ENCODE measurements around the gene RANGAP1. TPM values are rescaled to one million over a fixed set of nuclear protein-coding genes. Genes with fewer than 3 reads are reported as not detected.

Gene RANGAP1
- total and polyA plus RNA-seq, 2 of the 8 experiments (the other 6 are each of a cell fraction or from before 2014, with no cell fraction given): 121 to 171 TPM

DNA sequence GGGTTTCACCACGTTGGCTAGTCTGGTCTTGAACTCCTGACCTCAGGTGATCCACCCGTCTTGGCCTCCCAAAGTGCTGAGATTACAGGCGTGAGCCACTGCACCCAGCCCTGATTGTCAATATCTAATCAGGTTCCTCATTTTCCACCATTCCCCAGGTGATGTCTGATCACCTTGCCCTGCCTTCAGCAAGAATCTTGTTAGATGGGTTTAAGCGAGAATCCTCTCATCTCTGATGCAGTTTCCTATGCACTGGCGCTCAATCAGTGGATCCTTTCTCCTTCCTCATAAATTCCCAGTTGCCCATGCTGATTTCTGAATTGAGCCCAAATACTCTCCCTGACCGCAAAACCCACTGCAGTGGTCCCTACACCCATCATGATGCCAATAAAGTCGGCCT, 14.7 kb upstream of the RANGAP1 start:
- no peak overlapping the region for H3K23ac ChIP-seq (ENCODE audit: insufficient read length)
- FAIRE-seq: no peak
- H3K27me3 ChIP-seq (replicated peaks in 1 of 4; ENCODE audit: control insufficient read depth in 3 of 4, extremely low read depth in 1 of 4, insufficient read depth in 3 of 4, low read length in 3 of 4): no peaks in the 10 kb centered on the region
- H2BK20ac ChIP-seq (ENCODE audit: low read length): no peak overlapping the region
- no peak overlapping the region for H4K91ac ChIP-seq (replicated peaks; ENCODE audit: insufficient read length, low read length)
- no peak for DNase-seq (ENCODE audit: low read depth in 1 of 2, low spot score in 2 of 2)
- H3K14ac ChIP-seq (ENCODE audit: insufficient read length): no peak overlapping the region
- H3K27ac ChIP-seq (ENCODE audit: low read depth, low read length): no peak overlapping the region
- H4K20me1 ChIP-seq (replicated peaks in 1 of 2; ENCODE audit: control insufficient read depth in 1 of 2, insufficient read depth in 2 of 2, low read length in 2 of 2): peaks cover 0 to 3% of the 10 kb centered on the region in 2 experiments
- no peak overlapping the region for H2AFZ ChIP-seq (ENCODE audit: low read length)
- no peaks in the 10 kb centered on the region for H3K36me3 ChIP-seq (ENCODE audit: control insufficient read depth in 2 of 4, insufficient read depth in 4 of 4, low read length in 3 of 4)
- no peak overlapping the region for H4K5ac ChIP-seq (ENCODE audit: insufficient read length, low read depth, low read length)
- H2BK120ac ChIP-seq (replicated peaks; ENCODE audit: low read depth, low read length): no peak overlapping the region
- peaks cover 4% of the 10 kb centered on the region; the same call in 1 of the 2 replicates for H3K79me1 ChIP-seq (ENCODE audit: low read depth, low read length)
- POLR2A ChIA-PET (ENCODE audit: partially characterized antibody): interaction anchor here (1.0 to 3.6 kb wide), 5 partner anchors 8 to 60 kb away, joined by 3 to 19 read pairs (median 9); partner anchors contain the start of gene RANGAP1
- peak overlapping the region; percentile 65 to 71 for H3K4me2 ChIP-seq (ENCODE audit: insufficient read depth in 1 of 2, low read depth in 2 of 2, low read length in 2 of 2)
- H3K23me2 ChIP-seq (ENCODE audit: low read depth, low read length): peaks cover 4% of the 10 kb centered on the region
- H3K18ac ChIP-seq (ENCODE audit: extremely low read depth, low read length): no peak overlapping the region
- no peak overlapping the region for H3K56ac ChIP-seq (replicated peaks; ENCODE audit: insufficient read length, low read depth, low read length)
- no peaks in the 10 kb centered on the region for H3K9me3 ChIP-seq (ENCODE audit: insufficient read depth in 2 of 2, low read depth in 1 of 2, low read length in 1 of 2)
- peaks cover 5 to 37% of the 10 kb centered on the region in 2 experiments; a peak in 3 of 4 replicates for H3K79me2 ChIP-seq (ENCODE audit: control insufficient read depth in 1 of 2, insufficient read depth in 2 of 2, low read length in 2 of 2)
- H3K4me1 ChIP-seq (replicated peaks in 1 of 4; ENCODE audit: control insufficient read depth in 3 of 4, insufficient read depth in 4 of 4, low read length in 3 of 4): peaks cover 0 to 8% (median 6%) of the 10 kb centered on the region in 4 experiments; a peak in 4 of 7 replicates
- H2BK15ac ChIP-seq (ENCODE audit: low read length): no peak overlapping the region
- peak overlapping the region; percentile 84 to 90 (median 86); a peak in 7 of 8 replicates for H3K4me3 ChIP-seq (ENCODE audit: extremely low read depth in 1 of 4, insufficient read depth in 2 of 4, low read depth in 3 of 4, low read length in 4 of 4)
- CTCF ChIA-PET (ENCODE audit: partially characterized antibody): interaction anchor here (1.0 to 1.5 kb wide), 3 partner anchors 18 to 24 kb away, joined by 3 to 4 read pairs (median 3); no protein-coding TSS in a partner anchor
- peak overlapping the region; percentile 35; the same call in 1 of the 2 replicates for H2BK12ac ChIP-seq (ENCODE audit: low read depth, low read length)
- no peak overlapping the region for H2BK5ac ChIP-seq (ENCODE audit: low read depth, low read length)
- no peak overlapping the region for H3K4ac ChIP-seq (replicated peaks; ENCODE audit: insufficient read length, low read depth, low read length)
- H3K9ac ChIP-seq (replicated peaks in 1 of 4; ENCODE audit: extremely low read depth in 1 of 4, low read depth in 3 of 4, low read length in 3 of 4): no peak overlapping the region
- WGBS, 2 experiments (ENCODE audit: extremely low coverage in 1 of 2, insufficient coverage in 1 of 2, insufficient read length in 1 of 2, insufficient replicate concordance in 2 of 2, low coverage in 1 of 2, low lambda C conversion rate in 2 of 2, missing lambda C conversion rate in 1 of 2): 77% methylated on average over 7 of the region's 7 CpGs; no CpG with 5 or more reads in 1 of the 2 experiments
- H2AK5ac ChIP-seq (ENCODE audit: low read depth, low read length): no peak overlapping the region
- H4K8ac ChIP-seq (ENCODE audit: extremely low read depth, insufficient read depth, low read length): no peak overlapping the region
- TF ChIP-seq ATF2 (IDR thresholded peaks at IDR 0.05; ENCODE audit: low read length) (no peak), BRCA1 (IDR thresholded peaks at IDR 0.05; ENCODE audit: low read depth, low read length) (no peak), TCF12 (IDR thresholded peaks at IDR 0.05; ENCODE audit: low read depth, low read length) (no peak), CREB1 (IDR thresholded peaks at IDR 0.05) (no peak), SIN3A (conservative IDR thresholded peaks at IDR 0.05 in 1 of 2, IDR thresholded peaks at IDR 0.05 in 1 of 2; ENCODE audit: low read depth in 1 of 2, low read length in 2 of 2) (no peak), SRF (IDR thresholded peaks at IDR 0.05; ENCODE audit: low read depth, low read length) (no peak), KDM1A (IDR thresholded peaks at IDR 0.05; ENCODE audit: borderline replicate concordance, low read length) (no peak), EGR1 (IDR thresholded peaks at IDR 0.05; ENCODE audit: borderline replicate concordance, low read depth, low read length) (no peak), CEBPB (IDR thresholded peaks at IDR 0.05; ENCODE audit: low read depth, low read length) (no peak), EP300 (IDR thresholded peaks at IDR 0.05; ENCODE audit: borderline replicate concordance in 1 of 2, low read depth in 2 of 2, low read length in 2 of 2) (no peak)
